Measurements from ENCODE around the gene ZSCAN1. TPM values are rescaled to one million over a fixed set of nuclear protein-coding genes. Genes with fewer than 3 reads are reported as not detected.

ZSCAN1 gene
- total and polyA plus RNA-seq, 12 donors, result 0.15 to 0.32 (median 0.28) TPM; not detected in 9

GRCh38 chr19:58044886-58045285, 11.1 kb downstream of the ZSCAN1 start:
- DNase-seq (no peak), ATAC-seq (no peak)
- Histone ChIP-seq H3K4me3 (no peak overlapping the region), H3K27ac (no peak overlapping the region), H3K9me3 (peaks cover 0 to 100% (median 37%) of the 10 kb centered on the region in 11 donors), H3K27me3 (no peaks in the 10 kb centered on the region), H3K4me1 (no peaks in the 10 kb centered on the region), H3K36me3 (no peaks in the 10 kb centered on the region)
- intact Hi-C loops (cut with DNase I), result no loop called here
- WGBS, 2 donors, result 90 to 94% methylated on average over 26 of the region's 26 CpGs
- TF ChIP-seq, protein P1, sequence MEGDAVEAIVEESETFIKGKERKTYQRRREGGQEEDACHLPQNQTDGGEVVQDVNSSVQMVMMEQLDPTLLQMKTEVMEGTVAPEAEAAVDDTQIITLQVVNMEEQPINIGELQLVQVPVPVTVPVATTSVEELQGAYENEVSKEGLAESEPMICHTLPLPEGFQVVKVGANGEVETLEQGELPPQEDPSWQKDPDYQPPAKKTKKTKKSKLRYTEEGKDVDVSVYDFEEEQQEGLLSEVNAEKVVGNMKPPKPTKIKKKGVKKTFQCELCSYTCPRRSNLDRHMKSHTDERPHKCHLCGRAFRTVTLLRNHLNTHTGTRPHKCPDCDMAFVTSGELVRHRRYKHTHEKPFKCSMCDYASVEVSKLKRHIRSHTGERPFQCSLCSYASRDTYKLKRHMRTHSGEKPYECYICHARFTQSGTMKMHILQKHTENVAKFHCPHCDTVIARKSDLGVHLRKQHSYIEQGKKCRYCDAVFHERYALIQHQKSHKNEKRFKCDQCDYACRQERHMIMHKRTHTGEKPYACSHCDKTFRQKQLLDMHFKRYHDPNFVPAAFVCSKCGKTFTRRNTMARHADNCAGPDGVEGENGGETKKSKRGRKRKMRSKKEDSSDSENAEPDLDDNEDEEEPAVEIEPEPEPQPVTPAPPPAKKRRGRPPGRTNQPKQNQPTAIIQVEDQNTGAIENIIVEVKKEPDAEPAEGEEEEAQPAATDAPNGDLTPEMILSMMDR (IDR thresholded peaks at IDR 0.05), result no peak

DNA sequence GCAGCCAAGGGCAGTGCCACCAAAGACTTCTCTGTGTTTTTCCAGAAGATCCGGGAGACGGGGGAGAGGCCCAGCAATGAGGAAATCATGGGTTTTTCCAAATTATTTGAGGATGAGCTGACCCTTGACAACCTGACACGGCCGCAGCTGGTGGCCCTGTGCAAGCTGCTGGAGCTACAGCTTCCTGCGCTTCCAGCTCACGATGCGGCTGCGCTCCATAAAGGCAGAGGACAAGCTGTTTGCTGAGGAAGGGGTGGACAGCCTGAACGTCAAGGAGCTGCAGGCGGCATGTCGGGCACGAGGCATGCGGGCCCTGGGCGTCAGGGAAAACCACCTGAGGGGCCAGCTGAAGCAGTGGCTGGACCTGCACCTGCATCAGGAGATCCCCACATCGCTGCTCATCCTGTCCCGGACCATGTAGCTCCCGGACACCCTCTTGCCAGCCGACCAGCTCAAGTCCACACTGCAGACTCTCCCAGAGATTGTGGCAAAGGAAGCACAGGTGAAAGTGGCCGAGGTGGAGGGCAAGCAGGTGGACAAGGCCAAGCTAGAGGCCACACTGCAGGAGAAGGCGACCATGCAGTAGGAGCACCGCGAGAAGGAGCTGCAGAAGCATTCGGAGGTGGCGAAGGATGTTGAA, 11.7 kb downstream of the ZSCAN1 start:
- Histone ChIP-seq H3K36me3 (no peaks in the 10 kb centered on the region), H3K9me3 (peaks cover 0 to 100% (median 37%) of the 10 kb centered on the region in 11 donors), H3K4me1 (no peaks in the 10 kb centered on the region), H3K27me3 (no peaks in the 10 kb centered on the region), H3K4me3 (no peak overlapping the region), H3K27ac (no peak overlapping the region)
- DNase-seq (no peak), ATAC-seq (no peak)
- intact Hi-C loops (cut with DNase I), result no loop called here
- 94% methylated on average over 24 of the region's 24 CpGs for WGBS, 2 donors
- TF ChIP-seq, protein P1 (IDR thresholded peaks at IDR 0.05), result no peak

- Histone ChIP-seq H3K4me3 (no peak overlapping the region), H3K4me1 (no peaks in the 10 kb centered on the region), H3K9me3 (peaks cover 0 to 100% (median 37%) of the 10 kb centered on the region in 11 donors), H3K36me3 (no peaks in the 10 kb centered on the region), H3K27ac (no peak overlapping the region), H3K27me3 (no peaks in the 10 kb centered on the region)
- intact Hi-C loops (cut with DNase I), result no loop called here
- DNase-seq, result no peak
- TF ChIP-seq, protein P1 (IDR thresholded peaks at IDR 0.05), result no peak
- ATAC-seq, result peak in 1 of 8 donors; percentile 33
- WGBS, 2 donors, result 85 to 89% methylated on average over 7 of the region's 7 CpGs
Measured at GRCh38 chr19:58046856-58047255, 13.0 kb downstream of the ZSCAN1 start.

DNA sequence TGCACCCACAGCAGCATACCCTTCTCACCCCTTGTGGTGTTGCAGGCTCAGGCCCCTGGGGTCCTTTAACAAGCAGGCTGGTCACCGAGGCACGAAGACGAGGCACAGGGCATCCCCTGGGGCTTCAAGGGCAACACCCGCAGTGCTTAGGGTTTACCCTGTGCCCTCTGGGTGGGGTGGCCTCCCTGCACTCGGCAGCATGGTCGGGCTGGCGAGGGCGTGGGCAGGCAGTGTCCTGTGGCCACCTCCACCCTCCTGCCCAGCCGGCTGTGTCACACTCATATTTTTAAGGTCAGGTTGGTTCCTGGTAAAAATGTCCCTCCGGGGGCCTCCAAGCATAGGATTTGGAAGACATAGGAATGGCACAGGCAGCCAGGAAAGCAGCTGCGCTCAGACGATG, 13.8 kb downstream of the ZSCAN1 start:
- Histone ChIP-seq H3K9me3 (peaks cover 0 to 100% (median 37%) of the 10 kb centered on the region in 11 donors), H3K27me3 (no peaks in the 10 kb centered on the region), H3K4me3 (no peak overlapping the region), H3K4me1 (no peaks in the 10 kb centered on the region), H3K27ac (no peak overlapping the region), H3K36me3 (no peaks in the 10 kb centered on the region)
- TF ChIP-seq, protein P1 (IDR thresholded peaks at IDR 0.05), result no peak
- ATAC-seq (no peak), DNase-seq (no peak)
- intact Hi-C loops (cut with DNase I), result no loop called here
- WGBS, 2 donors, result 94% methylated on average over 12 of the region's 12 CpGs

Data from heart right ventricle (tissue), 16 donors.